Dermis blood vessel endothelial cell (primary cell): Measurements from ENCODE around the gene TNIK. TPM values are rescaled to one million over a fixed set of nuclear protein-coding genes. Genes with fewer than 3 reads are reported as not detected.
A peak's percentile ranks its signal among the peaks of the same experiment; 100 is the strongest.
"Not testable (repeated sequence)": the region's sequence is repeated elsewhere in the genome, so short reads cannot be mapped to it uniquely, and the experiment has no call there.

Experiments
- DNase-seq: peaks from one replicate; pipeline ENCODE4 v3.0.0; 2010
- total RNA-seq: library from RNA; depleted of rRNA; stranded (reverse); fragments of >200 nt; gene quantifications from 2 replicates; pipeline ENCODE4 v1.2.3, GENCODE V29; 2014

TNIK gene
- total RNA-seq, 1 donor from 2014 or later: 8.2 TPM

- no peak for DNase-seq
Measured at GRCh38 chr3:171445620-171446204, 14.5 kb downstream of the TNIK start.

DNA sequence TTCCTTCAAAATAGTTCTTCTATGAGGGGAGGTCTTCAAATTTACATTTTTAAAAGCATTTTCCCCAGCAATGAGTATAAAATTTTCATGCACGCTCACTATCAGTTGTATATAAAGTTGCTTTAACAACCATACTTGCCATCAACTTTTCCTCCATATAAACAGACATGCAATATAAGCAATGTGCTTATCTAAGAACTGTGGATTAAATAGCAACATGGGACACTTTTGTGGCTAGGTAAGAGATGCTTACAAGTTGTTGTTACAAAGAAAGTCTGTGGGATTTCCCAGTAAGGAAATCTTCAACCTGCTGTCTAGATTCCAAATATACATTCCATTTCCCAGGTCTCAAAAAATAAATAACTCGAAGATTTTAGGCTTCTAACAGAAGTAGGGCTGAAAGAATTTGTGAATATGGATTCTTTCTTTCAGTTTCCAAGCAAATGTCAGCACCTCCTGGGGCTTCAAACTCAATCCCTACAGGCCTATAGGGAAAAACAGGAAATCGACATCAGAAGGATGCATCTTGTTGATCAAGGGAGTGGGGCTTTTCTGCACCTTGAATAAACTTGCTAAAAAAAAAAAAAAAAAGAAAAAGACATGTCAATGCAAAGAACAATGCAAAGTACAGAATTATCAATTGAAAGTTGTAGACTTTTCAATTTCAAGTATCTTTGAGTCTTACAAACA lies 16.1 kb downstream of the TNIK start:
- DNase-seq: no peak

GRCh38 chr3:171443211-171443957 lies 16.8 kb downstream of the TNIK start:
- DNase-seq: peak; percentile 69

DNA sequence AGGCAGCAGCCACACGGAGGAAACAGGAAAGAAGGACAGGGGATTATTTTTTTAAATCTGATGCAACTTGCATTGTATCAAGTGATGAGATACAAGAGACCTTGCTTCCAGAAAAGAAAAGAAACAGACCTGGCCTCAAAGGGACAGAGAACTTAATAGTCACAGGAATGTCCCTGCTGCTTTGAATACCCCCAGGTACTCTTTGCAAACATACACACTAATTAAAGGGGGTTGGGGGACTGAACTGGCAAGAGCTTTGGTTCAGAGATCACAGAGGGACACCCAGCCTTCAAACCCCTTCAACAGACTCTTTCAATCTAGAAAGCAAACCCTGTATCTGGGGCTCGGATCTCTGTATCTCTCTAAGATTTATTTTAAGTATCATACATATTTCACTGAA lies 18.0 kb downstream of the TNIK start:
- no peak for DNase-seq

GRCh38 chr3:171441381-171441780 lies 18.8 kb downstream of the TNIK start:
- DNase-seq: no peak

- no peak for DNase-seq
Measured at GRCh38 chr3:171439996-171440395, 20.2 kb downstream of the TNIK start.

GRCh38 chr3:171437115-171437756 lies 23.0 kb downstream of the TNIK start:
- no peak for DNase-seq

GRCh38 chr3:171436380-171436779 lies 23.8 kb downstream of the TNIK start:
- DNase-seq: peak; percentile 59

GRCh38 chr3:171435757-171436156 lies 24.4 kb downstream of the TNIK start:
- DNase-seq: no peak

- DNase-seq: no peak
Measured at GRCh38 chr3:171435143-171435542, 25.1 kb downstream of the TNIK start.

DNA sequence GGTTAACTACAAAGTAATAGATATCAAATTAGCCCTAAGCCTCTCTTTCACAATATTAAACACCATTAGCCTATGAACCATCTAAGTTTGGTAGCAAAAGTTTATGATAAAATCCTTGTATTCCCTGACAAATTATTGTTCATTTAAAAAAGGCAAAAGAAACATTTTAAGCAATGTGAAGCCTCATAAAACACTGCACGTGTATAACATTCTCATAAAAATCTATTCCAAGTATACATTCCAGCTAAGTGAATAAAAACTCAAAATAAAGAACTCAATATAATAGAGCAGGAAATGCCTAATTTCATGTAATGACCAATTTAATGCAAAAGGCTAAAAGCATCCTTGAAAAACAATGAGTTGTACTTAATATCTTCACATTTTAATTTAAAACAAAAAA lies 27.7 kb downstream of the TNIK start:
- no peak for DNase-seq

- no peak for DNase-seq
Measured at GRCh38 chr3:171431550-171431949, 28.7 kb downstream of the TNIK start.

- no peak for DNase-seq
Measured at GRCh38 chr3:171430530-171430929, 29.7 kb downstream of the TNIK start.

GRCh38 chr3:171429635-171430034 lies 30.6 kb downstream of the TNIK start:
- no peak for DNase-seq

DNA sequence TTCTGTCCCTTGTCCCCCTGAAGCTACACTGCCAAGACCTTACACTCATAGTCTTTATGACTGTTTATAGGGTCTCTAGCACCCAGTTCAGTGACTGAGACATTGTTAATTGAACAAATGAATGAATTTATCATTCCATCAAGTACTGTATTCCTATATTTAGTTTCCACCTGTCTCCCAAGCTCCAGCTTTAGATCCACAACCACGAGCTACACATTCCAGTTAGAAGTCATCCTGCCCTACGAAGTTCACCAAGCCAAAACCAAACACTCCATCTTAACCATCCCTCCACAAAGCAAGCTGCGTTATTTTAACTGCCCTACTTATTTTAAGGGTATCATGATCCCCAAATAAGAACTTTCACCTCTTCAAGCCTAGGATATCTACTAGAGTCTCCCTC lies 31.3 kb downstream of the TNIK start:
- no peak for DNase-seq

DNA sequence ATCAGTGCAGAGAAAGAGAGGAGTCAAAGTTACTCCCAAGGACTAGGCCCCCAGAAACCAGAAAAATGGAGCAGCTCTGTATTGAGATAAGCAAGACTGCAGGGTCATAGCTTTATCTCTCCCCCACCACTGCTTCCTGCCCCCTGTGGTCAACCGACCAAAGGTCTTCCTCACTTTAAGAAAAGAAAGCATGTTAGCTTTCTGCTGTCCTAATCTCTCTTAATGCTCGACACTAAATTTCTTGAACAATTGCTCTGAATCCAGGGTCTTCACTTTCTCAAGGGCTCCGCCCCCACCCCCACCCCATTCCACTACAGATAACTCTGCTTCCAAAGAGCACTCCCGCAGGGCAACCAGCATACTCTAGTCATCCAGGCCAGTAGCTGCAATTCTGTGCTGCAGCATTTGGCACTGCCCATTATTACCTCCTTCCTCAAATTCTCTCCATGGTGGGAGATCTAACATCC lies 31.9 kb downstream of the TNIK start:
- no peak for DNase-seq

DNA sequence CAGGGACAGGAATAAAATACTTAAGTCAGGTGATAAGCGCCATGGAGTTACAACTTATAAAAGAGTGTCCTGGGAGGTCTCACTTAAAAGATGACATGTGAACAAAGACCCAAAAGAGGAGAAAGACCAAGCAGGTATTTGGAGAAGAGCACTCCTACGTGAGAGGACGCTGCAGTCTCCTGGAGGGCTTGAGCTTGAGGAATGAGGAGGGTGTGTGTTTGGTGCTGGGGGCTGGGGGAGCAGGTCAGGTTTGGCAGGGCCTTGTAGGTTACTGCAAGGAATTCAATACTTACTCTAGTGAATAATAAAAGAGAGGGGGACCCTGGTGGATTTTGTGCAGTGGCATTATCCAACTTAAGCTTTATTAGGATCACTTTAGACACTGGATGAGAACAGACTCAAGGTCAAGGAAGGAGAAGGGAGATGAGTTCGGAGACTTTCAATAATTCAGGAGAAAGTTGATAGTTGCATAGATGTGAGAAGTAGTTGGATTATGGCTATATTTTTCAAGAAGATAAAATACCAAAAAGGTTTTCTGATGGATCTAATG lies 32.4 kb downstream of the TNIK start:
- DNase-seq: no peak

GRCh38 chr3:171424063-171424462 lies 36.1 kb downstream of the TNIK start:
- not testable (repeated sequence) for DNase-seq

DNA sequence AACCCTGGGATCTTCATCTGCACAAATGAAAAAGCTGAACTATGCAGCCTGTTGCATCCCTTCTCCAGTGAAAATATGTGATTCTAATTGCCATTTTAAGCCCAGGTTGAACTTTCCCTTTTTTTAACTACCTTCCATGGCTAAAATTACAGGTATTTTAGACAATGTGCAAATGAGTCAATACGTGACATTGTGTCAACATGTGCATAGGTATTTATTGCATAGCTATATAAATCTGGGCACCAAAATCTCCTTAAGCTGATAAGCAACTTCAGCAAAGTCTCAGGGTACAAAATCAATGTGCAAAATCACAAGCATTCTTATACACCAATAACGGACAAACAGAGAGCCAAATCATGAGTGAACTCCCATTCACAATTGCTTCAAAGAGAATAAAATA lies 37.4 kb downstream of the TNIK start:
- not testable (repeated sequence) for DNase-seq

GRCh38 chr3:171420667-171421066 lies 39.5 kb downstream of the TNIK start:
- peak; percentile 71 for DNase-seq

GRCh38 chr3:171419457-171419856 lies 40.7 kb downstream of the TNIK start:
- peak; percentile 54 for DNase-seq

GRCh38 chr3:171417813-171418212 lies 42.4 kb downstream of the TNIK start:
- peak; percentile 90 for DNase-seq

- DNase-seq: no peak
Measured at GRCh38 chr3:171417137-171417536, 43.1 kb downstream of the TNIK start.
